Lower leg skin (tissue), 3 donors: ENCODE measurements around the gene SUSD4.

ENCODE experiments used
- CTCF ChIP-seq, 3 donors: fragments of 450-650 bp; IDR thresholded peaks; one replicate each; pipeline ENCODE4 v1.5.1; 2016; ENCODE audit warnings: antibody characterized with exemption in 3 of 3, mild to moderate bottlenecking in 3 of 3, moderate library complexity in 2 of 3
- POLR2A ChIP-seq, 2 donors: fragments of 450-650 bp; IDR thresholded peaks; one replicate each; pipeline ENCODE4 v1.6.1; 2016 to 2017; ENCODE audit warnings: antibody characterized with exemption in 2 of 2, mild to moderate bottlenecking in 1 of 2, moderate library complexity in 1 of 2

GRCh38 chr1:223348439-223348838, 15.5 kb downstream of the SUSD4 start:
- no peak for TF ChIP-seq CTCF (IDR thresholded peaks at IDR 0.05)
- no peak for TF ChIP-seq POLR2A (IDR thresholded peaks at IDR 0.05)
